ENCODE measurements around the gene PANK4. TPM values are rescaled to one million over a fixed set of nuclear protein-coding genes. Genes with fewer than 3 reads are reported as not detected.

The PANK4 gene
- total RNA-seq, 6 experiments from 2014 or later = 9.6 to 18.9 (median 13.4) TPM

DNA sequence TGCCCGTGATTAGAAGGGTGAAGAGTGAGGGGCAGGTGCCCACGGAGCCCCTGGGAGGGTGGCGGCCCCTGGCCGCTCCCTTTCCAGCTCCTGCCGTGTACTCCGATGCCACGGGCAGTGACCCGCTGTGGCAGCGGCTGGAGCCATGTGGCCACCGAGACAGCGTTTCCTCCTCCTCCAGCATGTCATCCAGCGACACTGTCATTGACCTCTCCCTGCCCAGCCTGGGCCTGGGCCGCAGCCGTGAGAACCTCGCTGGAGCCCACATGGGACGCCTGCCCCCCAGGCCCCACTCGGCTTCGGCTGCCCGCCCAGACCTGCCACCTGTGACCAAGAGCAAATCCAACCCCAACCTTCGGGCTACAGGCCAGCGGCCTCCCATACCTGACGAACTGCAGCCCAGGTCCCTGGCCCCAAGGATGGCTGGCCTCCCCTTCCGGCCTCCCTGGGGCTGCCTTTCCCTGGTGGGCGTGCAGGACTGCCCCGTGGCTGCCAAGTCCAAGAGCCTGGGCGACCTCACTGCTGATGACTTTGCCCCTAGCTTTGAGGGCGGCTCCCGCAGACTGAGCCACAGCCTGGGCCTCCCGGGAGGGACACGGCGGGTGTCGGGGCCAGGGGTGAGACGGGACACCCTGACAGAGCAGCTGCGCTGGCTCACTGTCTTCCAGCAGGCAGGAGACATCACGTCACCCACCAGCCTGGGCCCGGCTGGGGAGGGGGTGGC lies 22.0 kb downstream of the PANK4 start:
- H3K27me3 ChIP-seq = no peaks in the 10 kb centered on the region
- intact Hi-C loops (cut with DNase I) = no loop called here
- H3K36me3 ChIP-seq = peaks cover 0 to 11% (median 6%) of the 10 kb centered on the region in 4 donors
- ATAC-seq = no peak
- no peak for TF ChIP-seq POLR2A (IDR thresholded peaks at IDR 0.05)
- TF ChIP-seq, protein P1, sequence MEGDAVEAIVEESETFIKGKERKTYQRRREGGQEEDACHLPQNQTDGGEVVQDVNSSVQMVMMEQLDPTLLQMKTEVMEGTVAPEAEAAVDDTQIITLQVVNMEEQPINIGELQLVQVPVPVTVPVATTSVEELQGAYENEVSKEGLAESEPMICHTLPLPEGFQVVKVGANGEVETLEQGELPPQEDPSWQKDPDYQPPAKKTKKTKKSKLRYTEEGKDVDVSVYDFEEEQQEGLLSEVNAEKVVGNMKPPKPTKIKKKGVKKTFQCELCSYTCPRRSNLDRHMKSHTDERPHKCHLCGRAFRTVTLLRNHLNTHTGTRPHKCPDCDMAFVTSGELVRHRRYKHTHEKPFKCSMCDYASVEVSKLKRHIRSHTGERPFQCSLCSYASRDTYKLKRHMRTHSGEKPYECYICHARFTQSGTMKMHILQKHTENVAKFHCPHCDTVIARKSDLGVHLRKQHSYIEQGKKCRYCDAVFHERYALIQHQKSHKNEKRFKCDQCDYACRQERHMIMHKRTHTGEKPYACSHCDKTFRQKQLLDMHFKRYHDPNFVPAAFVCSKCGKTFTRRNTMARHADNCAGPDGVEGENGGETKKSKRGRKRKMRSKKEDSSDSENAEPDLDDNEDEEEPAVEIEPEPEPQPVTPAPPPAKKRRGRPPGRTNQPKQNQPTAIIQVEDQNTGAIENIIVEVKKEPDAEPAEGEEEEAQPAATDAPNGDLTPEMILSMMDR (IDR thresholded peaks at IDR 0.05) = no peak
- H3K4me1 ChIP-seq = no peaks in the 10 kb centered on the region
- DNase-seq = no peak
- WGBS (ENCODE audit: insufficient coverage, low coverage, low lambda C conversion rate, missing lambda C conversion rate) = no CpG with 5 or more reads among the region's 36 CpGs
- no peak overlapping the region for H3K27ac ChIP-seq
- no peaks in the 10 kb centered on the region for H3K9me3 ChIP-seq
- no peak overlapping the region for H3K4me3 ChIP-seq

DNA sequence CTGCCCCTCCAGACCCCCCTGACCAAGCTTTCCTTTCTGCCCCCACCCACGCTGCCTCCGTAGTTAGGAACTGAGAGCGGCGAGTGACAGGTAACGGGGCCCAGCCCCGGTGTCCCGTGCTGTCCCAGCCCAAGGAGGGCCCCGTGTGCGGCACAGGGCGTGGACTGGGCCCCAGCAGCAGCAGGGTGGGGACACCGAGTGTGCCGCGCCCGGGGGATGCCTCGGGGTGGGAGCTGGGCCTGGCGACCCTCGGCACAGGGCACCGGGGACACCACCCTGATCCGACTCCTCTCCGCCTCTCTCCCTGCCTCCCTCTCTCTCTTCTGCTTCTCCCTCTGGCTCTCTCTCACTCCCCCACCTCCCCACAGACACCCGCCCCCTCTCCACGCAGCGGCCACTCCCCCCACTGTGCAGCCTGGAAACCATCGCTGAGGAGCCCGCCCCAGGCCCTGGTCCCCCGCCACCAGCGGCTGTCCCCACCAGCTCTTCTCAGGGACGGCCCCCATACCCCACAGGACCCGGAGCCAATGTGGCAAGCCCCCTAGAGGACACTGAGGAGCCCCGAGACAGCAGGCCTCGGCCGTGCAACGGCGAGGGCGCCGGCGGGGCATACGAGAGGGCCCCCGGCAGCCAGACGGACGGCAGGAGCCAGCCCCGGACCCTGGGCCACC lies 22.7 kb downstream of the PANK4 start:
- Histone ChIP-seq H3K27me3 (no peaks in the 10 kb centered on the region), H3K4me3 (no peak overlapping the region), H3K4me1 (no peaks in the 10 kb centered on the region), H3K36me3 (peaks cover 0 to 7% (median 4%) of the 10 kb centered on the region in 4 donors), H3K9me3 (no peaks in the 10 kb centered on the region), H3K27ac (no peak overlapping the region)
- WGBS (ENCODE audit: insufficient coverage, low coverage, low lambda C conversion rate, missing lambda C conversion rate) = 47% methylated on average over 11 of the region's 42 CpGs
- ATAC-seq = no peak
- intact Hi-C loops (cut with DNase I) = no loop called here
- no peak for DNase-seq
- no peak for TF ChIP-seq POLR2A (IDR thresholded peaks at IDR 0.05)
- TF ChIP-seq, protein P1 (IDR thresholded peaks at IDR 0.05) = no peak

DNA sequence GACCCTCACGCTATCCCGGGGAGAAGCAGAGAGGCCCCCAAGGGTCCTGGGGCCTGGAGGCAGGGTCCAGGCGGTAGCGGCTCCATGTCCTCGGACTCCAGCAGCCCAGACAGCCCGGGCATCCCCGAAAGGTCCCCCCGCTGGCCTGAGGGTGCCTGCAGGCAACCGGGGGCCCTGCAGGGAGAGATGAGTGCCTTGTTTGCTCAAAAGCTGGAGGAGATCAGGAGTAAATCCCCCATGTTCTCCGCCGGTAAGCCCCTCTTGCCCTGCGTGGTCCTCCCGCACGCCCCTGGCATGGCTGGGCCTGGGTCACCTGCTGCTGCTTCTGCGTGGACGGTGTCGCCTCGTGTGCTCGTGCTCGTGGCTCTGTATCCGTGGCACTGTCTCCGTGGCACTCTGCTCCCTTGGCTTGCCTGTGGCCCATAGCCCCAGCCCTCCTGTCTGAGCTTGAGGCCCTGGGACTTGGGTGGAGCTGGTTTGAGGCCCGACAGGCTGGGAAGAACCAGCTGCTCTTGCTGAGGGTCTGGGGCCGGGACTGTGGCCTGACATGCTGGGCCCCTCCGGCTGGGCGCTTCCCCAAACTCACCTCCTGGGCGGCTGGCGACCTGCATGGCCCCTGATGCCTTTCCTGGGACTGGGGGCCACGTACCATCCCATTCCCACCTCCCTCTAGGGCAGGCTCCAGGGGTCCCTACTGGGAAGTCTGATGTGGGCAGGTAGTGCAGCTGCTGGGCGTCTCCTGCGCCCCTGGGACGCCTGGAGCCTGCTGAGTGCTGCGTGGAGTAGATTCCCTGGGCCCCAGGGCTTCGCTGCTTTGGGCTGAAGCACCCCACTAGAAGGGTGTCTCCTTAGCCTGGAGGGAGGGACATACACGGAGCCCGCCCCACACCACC lies 23.5 kb downstream of the PANK4 start:
- peaks cover 0 to 2% (median 0%) of the 10 kb centered on the region in 4 donors for H3K36me3 ChIP-seq
- TF ChIP-seq POLR2A (IDR thresholded peaks at IDR 0.05) = no peak
- TF ChIP-seq, protein P1 (IDR thresholded peaks at IDR 0.05) = no peak
- no peaks in the 10 kb centered on the region for H3K9me3 ChIP-seq
- WGBS (ENCODE audit: insufficient coverage, low coverage, low lambda C conversion rate, missing lambda C conversion rate) = no CpG with 5 or more reads among the region's 36 CpGs
- no peak overlapping the region for H3K27ac ChIP-seq
- H3K4me3 ChIP-seq = no peak overlapping the region
- intact Hi-C loops (cut with DNase I) = no loop called here
- no peaks in the 10 kb centered on the region for H3K27me3 ChIP-seq
- H3K4me1 ChIP-seq = no peaks in the 10 kb centered on the region
- ATAC-seq = no peak
- DNase-seq = no peak

DNA sequence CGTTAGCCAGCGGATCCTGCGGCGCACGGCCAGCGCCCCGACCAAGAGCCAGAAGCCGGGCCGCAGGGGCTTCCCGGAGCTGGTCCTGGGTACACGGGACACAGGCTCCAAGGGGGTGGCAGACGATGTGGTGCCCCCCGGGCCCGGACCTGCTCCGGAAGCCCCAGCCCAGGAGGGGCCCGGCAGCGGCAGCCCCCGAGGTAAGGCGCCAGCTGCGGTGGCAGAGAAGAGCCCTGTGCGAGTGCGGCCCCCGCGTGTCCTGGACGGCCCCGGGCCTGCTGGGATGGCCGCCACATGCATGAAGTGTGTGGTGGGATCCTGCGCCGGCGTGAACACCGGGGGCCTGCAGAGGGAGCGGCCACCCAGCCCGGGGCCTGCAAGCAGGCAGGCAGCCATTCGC lies 24.2 kb downstream of the PANK4 start:
- ATAC-seq = no peak

More for the DNA sequence above, 24.2 kb downstream of the PANK4 start:
- DNase-seq = no peak
- no peak overlapping the region for H3K27ac ChIP-seq
- no peaks in the 10 kb centered on the region for H3K9me3 ChIP-seq
- no peak for TF ChIP-seq POLR2A (IDR thresholded peaks at IDR 0.05)
- TF ChIP-seq, protein P1 (IDR thresholded peaks at IDR 0.05) = no peak
- intact Hi-C loops (cut with DNase I) = no loop called here
- WGBS (ENCODE audit: insufficient coverage, low coverage, low lambda C conversion rate, missing lambda C conversion rate) = 70% methylated on average over 2 of the region's 34 CpGs
- H3K4me3 ChIP-seq = no peak overlapping the region
- no peaks in the 10 kb centered on the region for H3K36me3 ChIP-seq
- no peaks in the 10 kb centered on the region for H3K4me1 ChIP-seq
- no peaks in the 10 kb centered on the region for H3K27me3 ChIP-seq
